ENCODE measurements around the gene PACSIN2. TPM values are rescaled to one million over a fixed set of nuclear protein-coding genes. Genes with fewer than 3 reads are reported as not detected.

PACSIN2 gene
- total and polyA plus RNA-seq, 2 of the 13 experiments (the other 11 are each of a cell fraction or from before 2014, with no cell fraction given), result 54.1 to 68.8 TPM

DNA sequence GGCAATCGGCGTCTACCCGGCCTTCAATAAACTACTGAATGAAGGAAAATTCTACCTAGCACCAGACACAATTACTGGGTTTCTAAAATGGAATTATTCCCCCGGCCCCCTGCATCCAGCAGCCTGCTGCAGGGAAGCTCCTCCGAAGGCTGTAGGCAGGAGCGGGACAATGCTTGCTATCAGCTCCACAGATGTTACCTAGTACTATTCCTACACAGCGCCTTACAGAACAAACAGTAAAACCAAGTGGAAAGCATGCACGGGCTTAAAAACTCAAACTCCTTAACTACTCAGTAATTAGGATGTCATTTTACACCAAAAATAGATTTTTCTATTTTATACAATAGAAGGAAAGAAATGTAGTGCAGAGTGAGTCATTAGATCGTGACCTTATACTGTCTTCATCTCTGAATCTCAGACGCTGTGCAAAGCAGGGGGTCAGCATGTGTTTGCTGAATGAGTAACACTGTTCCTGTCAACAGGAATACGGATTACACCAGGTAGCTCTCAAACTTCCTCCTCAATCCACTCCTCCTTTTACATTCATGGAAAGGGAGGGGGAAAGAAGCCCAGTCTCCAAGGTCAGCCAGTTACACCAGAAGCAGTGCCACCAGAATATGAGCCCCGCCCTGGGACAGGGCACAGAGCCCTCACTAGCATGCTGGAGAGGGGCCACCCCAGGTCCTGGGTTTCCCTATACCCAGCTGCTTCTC lies 74.9 kb downstream of the PACSIN2 start (continued):
- TF ChIP-seq, protein P1, sequence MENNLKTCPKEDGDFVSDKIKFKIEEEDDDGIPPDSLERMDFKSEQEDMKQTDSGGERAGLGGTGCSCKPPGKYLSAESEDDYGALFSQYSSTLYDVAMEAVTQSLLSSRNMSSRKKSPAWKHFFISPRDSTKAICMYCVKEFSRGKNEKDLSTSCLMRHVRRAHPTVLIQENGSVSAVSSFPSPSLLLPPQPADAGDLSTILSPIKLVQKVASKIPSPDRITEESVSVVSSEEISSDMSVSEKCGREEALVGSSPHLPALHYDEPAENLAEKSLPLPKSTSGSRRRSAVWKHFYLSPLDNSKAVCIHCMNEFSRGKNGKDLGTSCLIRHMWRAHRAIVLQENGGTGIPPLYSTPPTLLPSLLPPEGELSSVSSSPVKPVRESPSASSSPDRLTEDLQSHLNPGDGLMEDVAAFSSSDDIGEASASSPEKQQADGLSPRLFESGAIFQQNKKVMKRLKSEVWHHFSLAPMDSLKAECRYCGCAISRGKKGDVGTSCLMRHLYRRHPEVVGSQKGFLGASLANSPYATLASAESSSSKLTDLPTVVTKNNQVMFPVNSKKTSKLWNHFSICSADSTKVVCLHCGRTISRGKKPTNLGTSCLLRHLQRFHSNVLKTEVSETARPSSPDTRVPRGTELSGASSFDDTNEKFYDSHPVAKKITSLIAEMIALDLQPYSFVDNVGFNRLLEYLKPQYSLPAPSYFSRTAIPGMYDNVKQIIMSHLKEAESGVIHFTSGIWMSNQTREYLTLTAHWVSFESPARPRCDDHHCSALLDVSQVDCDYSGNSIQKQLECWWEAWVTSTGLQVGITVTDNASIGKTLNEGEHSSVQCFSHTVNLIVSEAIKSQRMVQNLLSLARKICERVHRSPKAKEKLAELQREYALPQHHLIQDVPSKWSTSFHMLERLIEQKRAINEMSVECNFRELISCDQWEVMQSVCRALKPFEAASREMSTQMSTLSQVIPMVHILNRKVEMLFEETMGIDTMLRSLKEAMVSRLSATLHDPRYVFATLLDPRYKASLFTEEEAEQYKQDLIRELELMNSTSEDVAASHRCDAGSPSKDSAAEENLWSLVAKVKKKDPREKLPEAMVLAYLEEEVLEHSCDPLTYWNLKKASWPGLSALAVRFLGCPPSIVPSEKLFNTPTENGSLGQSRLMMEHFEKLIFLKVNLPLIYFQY (CRISPR knock-in tag; IDR thresholded peaks at IDR 0.05; ENCODE audit: borderline replicate concordance), result no peak
- no peak for TF ChIP-seq SOX6 (IDR thresholded peaks at IDR 0.05)
- peak; percentile 71 for TF ChIP-seq SOX6 (CRISPR knock-in tag; IDR thresholded peaks at IDR 0.05)
- TF ChIP-seq, protein P2, sequence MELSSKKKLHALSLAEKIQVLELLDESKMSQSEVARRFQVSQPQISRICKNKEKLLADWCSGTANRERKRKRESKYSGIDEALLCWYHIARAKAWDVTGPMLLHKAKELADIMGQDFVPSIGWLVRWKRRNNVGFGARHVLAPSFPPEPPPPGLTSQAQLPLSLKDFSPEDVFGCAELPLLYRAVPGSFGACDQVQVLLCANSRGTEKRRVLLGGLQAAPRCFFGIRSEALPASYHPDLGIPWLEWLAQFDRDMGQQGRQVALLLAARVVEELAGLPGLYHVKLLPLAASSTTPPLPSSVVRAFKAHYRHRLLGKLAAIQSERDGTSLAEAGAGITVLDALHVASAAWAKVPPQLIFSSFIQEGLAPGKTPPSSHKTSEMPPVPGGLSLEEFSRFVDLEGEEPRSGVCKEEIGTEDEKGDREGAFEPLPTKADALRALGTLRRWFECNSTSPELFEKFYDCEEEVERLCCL (CRISPR knock-in tag; IDR thresholded peaks at IDR 0.05; ENCODE audit: borderline replicate concordance), result no peak
- TF ChIP-seq, protein P3, sequence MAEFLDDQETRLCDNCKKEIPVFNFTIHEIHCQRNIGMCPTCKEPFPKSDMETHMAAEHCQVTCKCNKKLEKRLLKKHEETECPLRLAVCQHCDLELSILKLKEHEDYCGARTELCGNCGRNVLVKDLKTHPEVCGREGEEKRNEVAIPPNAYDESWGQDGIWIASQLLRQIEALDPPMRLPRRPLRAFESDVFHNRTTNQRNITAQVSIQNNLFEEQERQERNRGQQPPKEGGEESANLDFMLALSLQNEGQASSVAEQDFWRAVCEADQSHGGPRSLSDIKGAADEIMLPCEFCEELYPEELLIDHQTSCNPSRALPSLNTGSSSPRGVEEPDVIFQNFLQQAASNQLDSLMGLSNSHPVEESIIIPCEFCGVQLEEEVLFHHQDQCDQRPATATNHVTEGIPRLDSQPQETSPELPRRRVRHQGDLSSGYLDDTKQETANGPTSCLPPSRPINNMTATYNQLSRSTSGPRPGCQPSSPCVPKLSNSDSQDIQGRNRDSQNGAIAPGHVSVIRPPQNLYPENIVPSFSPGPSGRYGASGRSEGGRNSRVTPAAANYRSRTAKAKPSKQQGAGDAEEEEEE (CRISPR knock-in tag; IDR thresholded peaks at IDR 0.05; ENCODE audit: borderline replicate concordance), result no peak
- TF ChIP-seq NFIC (IDR thresholded peaks at IDR 0.05; ENCODE audit: low read length), result no peak; the same call in 1 of the 2 replicates
- no peak for TF ChIP-seq ZNF709 (CRISPR knock-in tag; IDR thresholded peaks at IDR 0.05)
- TF ChIP-seq, protein P4, sequence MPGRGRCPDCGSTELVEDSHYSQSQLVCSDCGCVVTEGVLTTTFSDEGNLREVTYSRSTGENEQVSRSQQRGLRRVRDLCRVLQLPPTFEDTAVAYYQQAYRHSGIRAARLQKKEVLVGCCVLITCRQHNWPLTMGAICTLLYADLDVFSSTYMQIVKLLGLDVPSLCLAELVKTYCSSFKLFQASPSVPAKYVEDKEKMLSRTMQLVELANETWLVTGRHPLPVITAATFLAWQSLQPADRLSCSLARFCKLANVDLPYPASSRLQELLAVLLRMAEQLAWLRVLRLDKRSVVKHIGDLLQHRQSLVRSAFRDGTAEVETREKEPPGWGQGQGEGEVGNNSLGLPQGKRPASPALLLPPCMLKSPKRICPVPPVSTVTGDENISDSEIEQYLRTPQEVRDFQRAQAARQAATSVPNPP (CRISPR knock-in tag; IDR thresholded peaks at IDR 0.05), result no peak
- TF ChIP-seq RFX1 (IDR thresholded peaks at IDR 0.05), result no peak
- peak; percentile 31 for TF ChIP-seq TEAD3 (CRISPR knock-in tag; optimal IDR thresholded peaks at IDR 0.05; ENCODE audit: borderline replicate concordance)
- TF ChIP-seq, protein P5, sequence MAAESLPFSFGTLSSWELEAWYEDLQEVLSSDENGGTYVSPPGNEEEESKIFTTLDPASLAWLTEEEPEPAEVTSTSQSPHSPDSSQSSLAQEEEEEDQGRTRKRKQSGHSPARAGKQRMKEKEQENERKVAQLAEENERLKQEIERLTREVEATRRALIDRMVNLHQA (CRISPR knock-in tag; IDR thresholded peaks at IDR 0.05), result no peak
- TF ChIP-seq ZNF317 (CRISPR knock-in tag; IDR thresholded peaks at IDR 0.05), result no peak
- peak; percentile 85 for TF ChIP-seq RXRB (CRISPR knock-in tag; IDR thresholded peaks at IDR 0.05; ENCODE audit: borderline replicate concordance)
- TF ChIP-seq MAZ (IDR thresholded peaks at IDR 0.05; ENCODE audit: borderline replicate concordance, low read depth, low read length), result no peak
- TF ChIP-seq MAZ (CRISPR knock-in tag; IDR thresholded peaks at IDR 0.05; ENCODE audit: low read depth), result no peak
- TF ChIP-seq NONO (IDR thresholded peaks at IDR 0.05), result no peak
- no peak for TF ChIP-seq NONO (CRISPR knock-in tag; conservative IDR thresholded peaks at IDR 0.05)
- peak; percentile 47; the same call in 1 of the 2 replicates for TF ChIP-seq MTF2 (CRISPR knock-in tag; IDR thresholded peaks at IDR 0.05; ENCODE audit: borderline replicate concordance)
- no peak for TF ChIP-seq ZNF720 (CRISPR knock-in tag; IDR thresholded peaks at IDR 0.05)
- peak; percentile 28; the same call in 1 of the 2 replicates for TF ChIP-seq ARNTL (CRISPR knock-in tag; IDR thresholded peaks at IDR 0.05)
- TF ChIP-seq ZFYVE20 (CRISPR knock-in tag; IDR thresholded peaks at IDR 0.05; ENCODE audit: borderline replicate concordance, low read depth), result no peak
- no peak for TF ChIP-seq ZNF83 (CRISPR knock-in tag; IDR thresholded peaks at IDR 0.05; ENCODE audit: borderline replicate concordance)
